ENCODE data around the gene CIC.

The CIC gene

DNA sequence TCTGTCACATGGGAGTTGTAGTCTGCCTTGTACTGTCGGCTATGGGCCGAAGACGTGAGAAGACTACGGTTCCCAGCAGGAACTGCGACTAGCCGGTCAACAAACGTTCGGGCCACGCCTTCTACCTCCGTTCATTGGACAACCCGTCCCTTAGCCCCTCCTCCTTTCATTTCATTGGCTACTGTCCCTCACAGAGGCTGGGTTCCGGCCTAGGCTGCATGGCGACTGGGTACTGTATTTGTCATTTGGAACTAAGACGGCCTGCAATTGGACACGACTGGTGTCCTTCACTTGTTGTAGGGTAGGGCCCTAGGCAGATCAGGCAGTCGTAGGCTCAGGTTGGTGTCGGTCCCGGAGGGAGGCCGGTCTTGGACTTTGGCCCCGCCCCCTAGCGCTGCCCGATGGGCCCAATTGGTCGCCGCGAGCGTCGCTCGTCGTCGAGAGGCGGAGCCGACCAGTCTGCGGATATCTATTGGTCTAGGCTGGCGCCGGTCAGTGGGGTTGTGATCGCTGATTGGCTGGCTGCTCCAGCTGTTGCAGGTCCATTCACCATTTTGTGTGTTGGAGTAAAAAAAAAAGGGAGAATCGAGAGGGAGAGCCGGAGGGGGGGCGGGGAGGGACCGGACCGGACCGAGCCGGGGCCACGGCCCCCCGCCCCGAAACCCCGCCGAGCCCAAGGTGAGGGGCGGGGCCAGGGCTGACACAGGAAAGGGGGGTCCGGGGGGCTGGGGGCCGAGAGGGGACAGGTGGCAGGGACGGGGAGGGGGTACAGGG lies at the start of gene CIC:
Gene CIC (plus strand): TSS at position 549 of the 774 bp plus-strand sequence. CDS start 2,532 bp downstream, outside the sequence.
- DNase-seq, result peak; percentile 99

GRCh38 chr19:42219812-42220750 lies 49.0 kb upstream of the CIC start, which contains the start of gene ZNF526:
ZNF526 (plus strand) TSS chr19:42220312; CDS start chr19:42224404, 4,092 bp downstream.
- peak; percentile 49 for DNase-seq

DNA sequence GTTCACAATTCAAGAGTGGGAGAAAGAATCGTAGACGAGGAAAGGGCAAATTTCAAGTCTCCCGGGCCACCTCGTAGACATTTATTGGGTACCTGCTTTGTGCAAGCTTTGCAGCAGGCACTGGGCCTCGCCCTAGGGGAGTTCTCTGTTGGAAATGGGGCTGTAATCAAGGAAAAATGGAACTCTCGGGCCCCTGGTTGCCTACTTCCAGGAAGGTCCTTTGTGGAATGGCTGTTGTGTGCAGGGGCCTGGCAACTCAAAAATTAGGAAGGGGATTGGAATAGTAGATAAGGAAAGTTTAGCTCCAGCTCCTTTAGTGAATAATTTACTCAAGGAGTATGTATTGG lies 48.3 kb upstream of the CIC start:
- no peak for DNase-seq

- no peak for DNase-seq
Observed at GRCh38 chr19:42224940-42225717, 43.9 kb upstream of the CIC start.

DNA sequence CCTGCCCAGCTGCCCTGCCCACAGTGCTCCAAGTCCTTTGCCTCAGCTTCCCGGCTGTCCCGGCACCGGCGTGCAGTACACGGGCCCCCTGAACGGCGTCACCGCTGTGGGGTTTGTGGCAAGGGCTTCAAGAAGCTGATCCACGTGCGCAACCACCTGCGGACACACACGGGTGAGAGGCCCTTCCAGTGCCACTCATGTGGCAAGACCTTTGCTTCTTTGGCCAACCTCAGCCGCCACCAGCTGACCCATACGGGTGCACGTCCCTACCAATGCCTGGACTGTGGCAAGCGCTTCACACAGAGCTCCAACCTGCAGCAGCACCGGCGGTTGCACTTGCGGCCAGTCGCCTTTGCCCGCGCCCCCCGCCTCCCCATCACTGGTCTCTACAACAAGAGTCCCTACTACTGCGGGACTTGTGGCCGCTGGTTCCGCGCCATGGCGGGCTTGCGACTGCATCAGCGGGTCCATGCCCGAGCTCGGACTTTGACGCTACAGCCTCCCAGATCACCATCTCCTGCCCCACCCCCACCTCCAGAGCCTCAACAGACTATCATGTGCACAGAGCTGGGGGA lies 43.2 kb upstream of the CIC start:
- no peak for DNase-seq

GRCh38 chr19:42226886-42227285 lies 42.2 kb upstream of the CIC start:
- DNase-seq, result no peak

GRCh38 chr19:42228641-42229040 lies 40.4 kb upstream of the CIC start:
- DNase-seq, result no peak

DNA sequence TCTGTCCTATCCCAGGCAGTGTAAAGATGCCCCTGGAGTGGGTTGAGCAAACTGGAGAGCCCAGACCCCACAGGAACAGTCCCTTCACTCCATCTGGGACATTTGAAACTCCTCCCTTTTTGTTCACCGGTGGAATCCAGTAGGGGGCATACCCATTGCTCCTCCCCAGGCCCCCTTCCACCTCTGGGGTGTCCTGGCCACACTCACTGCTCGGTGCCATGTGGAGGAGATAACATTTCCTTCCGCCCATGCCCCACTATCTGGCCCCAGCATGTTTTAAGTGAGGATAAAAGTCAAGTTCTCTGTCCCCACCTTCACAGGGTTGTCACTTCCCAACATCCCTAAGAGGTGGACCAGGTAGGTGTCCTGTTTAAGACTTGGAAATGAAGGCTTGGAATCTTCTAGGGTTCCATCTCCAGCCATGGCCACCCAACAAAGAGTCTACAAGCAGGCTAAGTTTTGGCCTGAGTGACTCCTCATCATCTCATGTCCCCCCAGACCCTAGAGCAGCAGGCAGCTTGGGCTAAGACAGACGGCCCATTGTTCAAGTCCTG lies 39.7 kb upstream of the CIC start:
- DNase-seq, result no peak

DNA sequence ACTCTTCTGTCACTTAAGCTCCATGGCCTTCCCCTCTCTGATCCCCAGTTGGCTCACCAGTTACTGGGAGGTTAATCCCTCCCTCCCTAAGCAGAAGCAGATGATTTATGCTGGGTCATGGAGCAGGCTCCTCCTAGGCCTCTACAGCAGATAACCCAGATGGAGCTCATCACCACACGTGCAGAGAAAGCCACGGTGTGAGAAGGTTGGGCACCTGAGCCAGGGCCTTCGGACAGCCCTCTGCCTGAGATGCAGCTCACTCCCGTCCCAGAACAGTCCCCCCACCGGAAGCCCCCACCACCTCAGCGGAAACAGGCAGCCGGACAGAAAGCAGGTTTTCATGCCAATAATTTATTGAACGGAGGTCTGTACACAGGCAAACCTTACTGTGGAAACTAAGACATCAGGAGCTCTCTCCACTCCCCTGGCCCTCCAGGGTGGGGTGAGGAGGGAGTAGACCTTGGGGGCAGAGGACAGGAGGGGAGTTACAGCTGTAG lies 39.1 kb upstream of the CIC start:
- DNase-seq, result no peak

DNA sequence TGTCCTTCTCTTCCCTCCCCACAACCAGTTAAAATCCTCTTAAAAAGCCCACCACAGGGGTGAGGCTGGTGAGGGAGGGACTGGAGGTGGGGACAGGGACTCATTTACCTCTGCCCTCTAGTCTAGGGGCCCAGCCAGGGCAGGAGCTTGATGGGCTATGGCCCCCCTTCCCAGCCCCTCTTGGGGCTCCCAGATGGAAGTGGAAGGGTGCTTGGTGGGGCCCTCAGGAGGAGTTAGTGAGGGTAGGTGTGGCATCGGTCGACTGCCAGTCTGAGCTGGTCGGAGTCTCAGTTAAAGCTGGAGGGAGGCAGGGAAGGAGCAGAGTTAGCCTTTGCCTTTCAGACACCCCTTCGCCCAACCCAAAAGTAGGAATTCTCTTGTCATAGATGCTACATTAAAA lies 38.5 kb upstream of the CIC start:
- no peak for DNase-seq

- no peak for DNase-seq
Observed at GRCh38 chr19:42232435-42232834, 36.6 kb upstream of the CIC start.

- DNase-seq, result no peak
Observed at GRCh38 chr19:42233106-42233505, 35.9 kb upstream of the CIC start.

GRCh38 chr19:42233678-42234292 lies 35.3 kb upstream of the CIC start:
- no peak for DNase-seq

GRCh38 chr19:42234364-42234763 lies 34.7 kb upstream of the CIC start:
- no peak for DNase-seq

- DNase-seq, result no peak
Observed at GRCh38 chr19:42235181-42235580, 33.9 kb upstream of the CIC start.

DNA sequence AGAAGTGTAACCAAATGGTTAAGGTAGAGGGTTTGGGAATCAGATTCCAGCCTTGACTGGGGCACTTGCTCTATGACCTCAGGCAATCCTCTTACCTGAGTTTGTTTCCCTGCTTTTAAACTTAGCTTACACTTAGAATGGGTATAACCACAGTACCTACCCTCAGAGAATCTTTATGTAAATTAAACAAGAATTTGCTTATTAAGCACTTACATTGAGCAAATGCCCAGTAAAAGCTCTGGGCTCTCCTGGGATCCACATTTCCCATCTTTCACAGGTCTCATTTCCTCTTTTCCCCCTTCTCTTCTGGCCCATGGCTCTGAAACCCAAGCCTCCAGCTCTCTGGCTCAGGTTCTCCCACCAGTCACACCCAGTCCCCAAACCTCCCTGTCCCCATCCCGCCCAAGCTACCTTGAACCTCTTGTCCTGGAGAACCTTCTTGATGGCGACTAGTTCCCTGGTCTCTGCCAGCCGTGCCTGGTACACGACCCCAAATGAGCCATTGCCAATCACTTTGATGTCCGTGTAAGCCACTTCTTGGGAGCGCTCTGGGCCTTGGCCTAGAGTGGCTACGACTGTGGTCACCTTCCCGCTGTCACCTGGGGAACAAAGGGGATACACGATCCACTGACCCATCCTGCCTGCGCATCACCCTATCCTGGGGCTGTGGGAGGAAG lies 29.4 kb upstream of the CIC start:
- no peak for DNase-seq

- no peak for DNase-seq
Observed at GRCh38 chr19:42241279-42241678, 27.8 kb upstream of the CIC start.

GRCh38 chr19:42242069-42242511 lies 27.0 kb upstream of the CIC start:
- no peak for DNase-seq

- peak; percentile 95 for DNase-seq
Observed at GRCh38 chr19:42242512-42243409, 26.3 kb upstream of the CIC start, which contains the start of gene GSK3A. GSK3A (minus strand) TSS chr19:42242602; CDS start chr19:42242465, 137 bp downstream.

Data from SIG-M5 (cell line).